ENCODE results near the gene PRKCZ.

PRKCZ gene

GRCh38 chr1:2227346-2228156 is 177.3 kb downstream of the PRKCZ start:
- Histone ChIP-seq H3K27me3 (ENCODE audit: insufficient read depth, poor library complexity, severe bottlenecking) (peaks cover 5% of the 10 kb centered on the region), H3K27ac (replicated peaks) (peak overlapping the region; percentile 81), H3K4me3 (replicated peaks; ENCODE audit: insufficient read depth, low read length) (peak overlapping the region; percentile 48)
- no peak for TF ChIP-seq REST (IDR thresholded peaks at IDR 0.05; ENCODE audit: insufficient replicate concordance, low read depth)
- no peak for TF ChIP-seq CTCF (IDR thresholded peaks at IDR 0.05; ENCODE audit: insufficient read depth, low read length)
- TF ChIP-seq POLR2AphosphoS5 (IDR thresholded peaks at IDR 0.05; ENCODE audit: low read depth) = no peak
- no peak for TF ChIP-seq SPI1 (IDR thresholded peaks at IDR 0.05; ENCODE audit: borderline replicate concordance, low read depth)
- no peak for TF ChIP-seq GABPA (IDR thresholded peaks at IDR 0.05; ENCODE audit: low read depth)
- DNase-seq (ENCODE audit: low read depth in 1 of 2, low spot score in 1 of 2) = peak; percentile 88 to 92

GRCh38 chr1:2228157-2228594 is 178.0 kb downstream of the PRKCZ start, which contains the start of gene SKI:
SKI (plus strand) TSS chr1:2228319; CDS start chr1:2228767, 448 bp downstream.
- peaks cover 5% of the 10 kb centered on the region for H3K27me3 ChIP-seq (ENCODE audit: insufficient read depth, poor library complexity, severe bottlenecking)
- peak within 1 kb of the TSS; percentile 81 for H3K27ac ChIP-seq (replicated peaks)
- H3K4me3 ChIP-seq (replicated peaks; ENCODE audit: insufficient read depth, low read length) = peak within 1 kb of the TSS; percentile 67
- no peak for DNase-seq (ENCODE audit: low read depth in 1 of 2, low spot score in 1 of 2)
- no peak for TF ChIP-seq SPI1 (IDR thresholded peaks at IDR 0.05; ENCODE audit: borderline replicate concordance, low read depth)
- TF ChIP-seq REST (IDR thresholded peaks at IDR 0.05; ENCODE audit: insufficient replicate concordance, low read depth) = no peak
- no peak for TF ChIP-seq POLR2AphosphoS5 (IDR thresholded peaks at IDR 0.05; ENCODE audit: low read depth)
- no peak for TF ChIP-seq CTCF (IDR thresholded peaks at IDR 0.05; ENCODE audit: insufficient read depth, low read length)
- TF ChIP-seq GABPA (IDR thresholded peaks at IDR 0.05; ENCODE audit: low read depth) = no peak

GRCh38 chr1:2228694-2229036 is 178.5 kb downstream of the PRKCZ start:
- H3K27ac ChIP-seq (replicated peaks) = peak overlapping the region; percentile 57
- peak overlapping the region; percentile 67 for H3K4me3 ChIP-seq (replicated peaks; ENCODE audit: insufficient read depth, low read length)
- no peak for DNase-seq (ENCODE audit: low read depth in 1 of 2, low spot score in 1 of 2)
- peaks cover 5% of the 10 kb centered on the region for H3K27me3 ChIP-seq (ENCODE audit: insufficient read depth, poor library complexity, severe bottlenecking)
- TF ChIP-seq CTCF (IDR thresholded peaks at IDR 0.05; ENCODE audit: insufficient read depth, low read length) (no peak), POLR2AphosphoS5 (IDR thresholded peaks at IDR 0.05; ENCODE audit: low read depth) (no peak), REST (IDR thresholded peaks at IDR 0.05; ENCODE audit: insufficient replicate concordance, low read depth) (no peak), SPI1 (IDR thresholded peaks at IDR 0.05; ENCODE audit: borderline replicate concordance, low read depth) (no peak), GABPA (IDR thresholded peaks at IDR 0.05; ENCODE audit: low read depth) (no peak)

All from HL-60 (cell line).